Left ventricle myocardium inferior (tissue), 1 donor: ENCODE measurements around the gene BUD23. TPM values are rescaled to one million over a fixed set of nuclear protein-coding genes. Genes with fewer than 3 reads are reported as not detected.

Experiments used
- DNase-seq: peaks from one replicate; pipeline ENCODE4 v3.0.0-alpha.2; 2020
- H3K27ac ChIP-seq: fragments of 200-600 bp; replicated peaks from 2 replicates; pipeline ENCODE4 v1.8.0; 2021
- H3K27me3 ChIP-seq: fragments of 200-600 bp; 2 replicates; pipeline ENCODE4 v1.8.0; 2021; ENCODE audit warnings: low read depth
- H3K36me3 ChIP-seq: fragments of 200-600 bp; 2 replicates; pipeline ENCODE4 v1.8.0; 2021
- H3K4me1 ChIP-seq: fragments of 200-600 bp; 2 replicates; pipeline ENCODE4 v1.8.0; 2021
- H3K4me3 ChIP-seq: fragments of 200-600 bp; 2 replicates; pipeline ENCODE4 v1.8.0; 2021; ENCODE audit warnings: mild to moderate bottlenecking, moderate library complexity
- H3K9me3 ChIP-seq: fragments of 200-600 bp; replicated peaks from 2 replicates; pipeline ENCODE4 v1.8.0; 2021
- CTCF ChIP-seq: fragments of 200-600 bp; IDR thresholded peaks from 2 replicates; pipeline ENCODE4 v1.8.0; 2021; ENCODE audit warnings: antibody characterized with exemption, mild to moderate bottlenecking, borderline replicate concordance
- intact Hi-C: fragments of 100-400 bp; cut with micrococcal nuclease; formaldehyde crosslinking; loops from one replicate; pipeline ENCODE4 v1.11.0; 2022
- total RNA-seq: library from RNA; stranded (reverse); fragmentation: NEBNext Ultra II Directional; extraction: Animal tissue kit (Norgen Biotek cat#: 25700); gene quantifications from one replicate; pipeline ENCODE4 v1.2.1, GENCODE V29; 2021
- donor health status: DM: no; HTN: yes; CAD: no; lungs with severe emphysema.

BUD23 gene
- total RNA-seq, 1 donor from 2014 or later, result 65.0 TPM

- Histone ChIP-seq H3K36me3 (no peaks in the 10 kb centered on the region), H3K4me1 (peaks cover 26% of the 10 kb centered on the region), H3K9me3 (no peaks in the 10 kb centered on the region), H3K4me3 (no peak overlapping the region), H3K27ac (no peak overlapping the region), H3K27me3 (peaks cover 32% of the 10 kb centered on the region)
- intact Hi-C loops, result no loop called here
- TF ChIP-seq CTCF, result no peak
- DNase-seq, result no peak
These were observed 40.4 kb downstream of the BUD23 start for GRCh38 chr7:73723813-73724212.

GRCh38 chr7:73726083-73726466 is 42.7 kb downstream of the BUD23 start:
- H3K36me3 ChIP-seq, result no peaks in the 10 kb centered on the region
- H3K27ac ChIP-seq, result no peak overlapping the region
- H3K27me3 ChIP-seq, result peaks cover 29% of the 10 kb centered on the region
- DNase-seq, result no peak
- intact Hi-C loops, result loop anchor here (5.0 kb wide), 1 partner anchor 119 kb away; no protein-coding TSS in a partner anchor
- H3K4me3 ChIP-seq, result no peak overlapping the region
- peaks cover 10% of the 10 kb centered on the region for H3K4me1 ChIP-seq
- no peaks in the 10 kb centered on the region for H3K9me3 ChIP-seq
- no peak for TF ChIP-seq CTCF

GRCh38 chr7:73727952-73728351 is 44.6 kb downstream of the BUD23 start:
- Histone ChIP-seq H3K27ac (no peak overlapping the region), H3K4me3 (no peak overlapping the region), H3K9me3 (no peaks in the 10 kb centered on the region), H3K27me3 (peaks cover 29% of the 10 kb centered on the region), H3K4me1 (no peaks in the 10 kb centered on the region), H3K36me3 (no peaks in the 10 kb centered on the region)
- no peak for TF ChIP-seq CTCF
- no peak for DNase-seq
- intact Hi-C loops, result loop anchor here (5.0 kb wide), 1 partner anchor 121 kb away; no protein-coding TSS in a partner anchor

- intact Hi-C loops, result loop anchor here (5.0 kb wide), 1 partner anchor 121 kb away; no protein-coding TSS in a partner anchor
- H3K36me3 ChIP-seq, result no peaks in the 10 kb centered on the region
- no peak for DNase-seq
- H3K27me3 ChIP-seq, result peaks cover 29% of the 10 kb centered on the region
- H3K4me1 ChIP-seq, result no peaks in the 10 kb centered on the region
- TF ChIP-seq CTCF, result no peak
- H3K4me3 ChIP-seq, result no peak overlapping the region
- H3K9me3 ChIP-seq, result no peaks in the 10 kb centered on the region
- no peak overlapping the region for H3K27ac ChIP-seq
These were observed 45.2 kb downstream of the BUD23 start for GRCh38 chr7:73728551-73728950.

- Histone ChIP-seq H3K4me1 (no peaks in the 10 kb centered on the region), H3K4me3 (no peak overlapping the region), H3K27ac (no peak overlapping the region), H3K27me3 (peaks cover 29% of the 10 kb centered on the region), H3K36me3 (peaks cover under 1% of the 10 kb centered on the region), H3K9me3 (no peaks in the 10 kb centered on the region)
- DNase-seq, result no peak
- no peak for TF ChIP-seq CTCF
- intact Hi-C loops, result no loop called here
These were observed 47.1 kb downstream of the BUD23 start for GRCh38 chr7:73730485-73730884.
